ENCODE results near the gene DNM3.

DNM3 gene

DNA sequence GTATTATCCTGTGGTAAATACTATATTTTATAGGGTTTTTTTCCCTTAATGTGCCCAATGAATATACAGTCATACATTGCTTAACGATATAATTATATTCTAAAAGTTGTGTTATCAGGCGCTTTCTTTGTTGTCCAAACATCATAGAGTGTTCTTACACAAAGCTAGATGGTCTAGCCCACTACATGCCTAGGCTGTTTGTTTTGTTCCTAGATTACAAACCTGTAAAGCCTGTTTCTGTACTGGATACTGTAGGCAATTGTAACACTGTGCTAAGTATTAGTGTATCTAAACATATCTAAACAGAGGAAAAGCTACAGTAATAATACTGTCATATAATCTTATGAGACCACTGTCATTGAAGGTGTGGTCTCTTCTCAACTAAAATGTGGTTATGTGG is 336.6 kb downstream of the DNM3 start:
- no peak for DNase-seq (ENCODE audit: low read depth)

GRCh38 chr1:172178886-172179285 is 337.6 kb downstream of the DNM3 start:
- no peak for DNase-seq (ENCODE audit: low read depth)

GRCh38 chr1:172179918-172180317 is 338.6 kb downstream of the DNM3 start:
- no peak for DNase-seq (ENCODE audit: low read depth)

GRCh38 chr1:172180501-172181285 is 339.4 kb downstream of the DNM3 start:
- no peak for DNase-seq (ENCODE audit: low read depth)

- no peak for DNase-seq (ENCODE audit: low read depth)
Measured at GRCh38 chr1:172184506-172185191, 343.4 kb downstream of the DNM3 start.

- DNase-seq (ENCODE audit: low read depth), result no peak
Measured at GRCh38 chr1:172185211-172185610, 343.9 kb downstream of the DNM3 start.

GRCh38 chr1:172185996-172186395 is 344.7 kb downstream of the DNM3 start:
- no peak for DNase-seq (ENCODE audit: low read depth)

DNA sequence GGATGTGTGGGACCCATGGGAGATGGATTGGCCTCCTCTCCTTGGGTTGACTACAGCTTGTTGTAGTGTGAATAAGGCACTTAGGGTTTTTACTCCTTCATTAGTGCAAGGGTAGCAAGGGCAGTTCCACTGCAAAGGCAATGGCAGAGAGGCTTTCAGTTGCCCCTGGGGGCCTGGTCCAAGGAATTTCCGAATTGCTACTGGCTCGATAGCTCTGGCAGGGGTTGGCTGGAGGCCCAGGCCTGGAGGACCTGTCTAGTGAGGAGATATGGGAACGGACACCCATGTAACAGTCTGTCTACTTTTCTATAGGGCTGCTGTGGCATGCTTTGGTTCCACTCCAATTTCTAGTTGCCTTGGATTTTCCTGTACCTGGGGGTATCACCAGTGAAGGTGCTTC is 360.3 kb downstream of the DNM3 start:
- DNase-seq (ENCODE audit: low read depth), result no peak

- no peak for DNase-seq (ENCODE audit: low read depth)
Measured at GRCh38 chr1:172203135-172203823, 362.0 kb downstream of the DNM3 start.

DNA sequence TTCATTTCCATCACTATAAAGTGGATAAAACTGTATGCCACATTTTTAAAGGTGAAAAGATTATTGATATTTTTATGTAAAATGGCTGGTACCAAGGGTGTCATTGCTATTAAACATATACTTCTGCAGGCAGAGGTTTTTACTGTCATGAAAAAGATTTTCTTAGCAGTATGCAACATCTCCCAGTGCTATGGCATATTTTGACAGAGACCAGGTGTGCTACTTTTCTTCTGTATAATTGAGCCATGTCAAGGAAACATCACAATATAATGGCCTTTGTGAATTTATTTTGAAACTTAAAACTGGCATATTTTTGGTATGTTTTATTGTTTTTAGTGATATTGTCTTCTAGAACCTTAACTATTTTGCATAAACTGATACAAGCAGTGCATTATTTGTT is 362.6 kb downstream of the DNM3 start:
- no peak for DNase-seq (ENCODE audit: low read depth)

DNA sequence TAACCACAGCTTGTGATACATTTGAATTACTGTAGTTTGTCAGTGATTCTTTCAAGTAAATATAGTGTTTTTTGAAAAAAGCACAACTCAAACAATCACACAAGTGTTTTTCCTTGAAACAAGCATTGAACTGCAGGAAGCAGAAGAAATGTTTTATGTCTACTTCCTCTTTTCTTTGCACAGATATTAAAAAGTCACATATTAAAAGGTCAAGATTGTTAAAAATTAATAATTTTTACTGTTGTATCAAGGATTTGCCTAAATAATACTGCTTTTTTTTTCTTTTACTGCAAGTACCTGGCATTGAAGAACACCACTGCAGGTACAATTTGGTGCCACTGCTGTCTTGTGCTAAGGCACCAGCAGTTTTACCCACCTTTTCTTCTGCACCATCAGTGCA is 365.0 kb downstream of the DNM3 start:
- DNase-seq (ENCODE audit: low read depth), result no peak

DNA sequence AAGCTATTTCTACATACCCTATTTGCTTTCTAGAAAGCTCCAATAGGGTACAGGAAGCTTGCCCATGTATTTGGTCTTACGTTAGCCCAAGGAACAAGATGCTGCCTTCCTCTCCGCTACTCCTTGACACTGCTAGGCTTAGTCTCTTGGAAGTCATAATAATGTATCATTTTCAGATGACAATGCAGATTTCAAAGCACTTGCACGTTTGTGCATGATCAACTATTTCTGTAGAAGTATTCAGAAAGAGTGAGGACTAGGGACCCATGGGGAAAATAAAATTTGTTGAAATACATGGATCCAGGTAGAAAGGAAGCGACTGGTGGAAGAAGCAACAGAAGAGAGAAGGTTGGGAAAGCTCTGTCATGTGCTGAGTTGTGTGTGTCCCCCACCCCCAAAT is 367.3 kb downstream of the DNM3 start:
- no peak for DNase-seq (ENCODE audit: low read depth)

DNA sequence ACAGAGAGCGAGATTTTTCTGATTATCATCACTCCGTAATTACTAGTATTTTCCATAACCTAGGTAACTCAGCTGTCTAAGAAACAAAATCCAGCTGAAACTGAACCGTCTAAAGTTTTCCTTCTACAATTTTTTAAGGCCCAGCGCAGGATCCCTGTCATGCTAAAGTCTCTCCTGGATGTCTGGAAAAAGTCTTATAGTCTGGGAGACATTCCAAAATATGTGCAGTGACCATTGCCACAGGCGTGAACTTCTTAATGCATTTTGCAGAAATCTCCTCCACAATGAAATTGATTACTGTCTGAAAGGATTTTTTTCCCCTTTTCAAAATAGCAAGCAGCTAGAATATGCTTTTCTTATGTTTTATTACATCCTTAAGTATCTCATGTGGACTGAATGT is 369.9 kb downstream of the DNM3 start:
- DNase-seq (ENCODE audit: low read depth), result no peak

DNA sequence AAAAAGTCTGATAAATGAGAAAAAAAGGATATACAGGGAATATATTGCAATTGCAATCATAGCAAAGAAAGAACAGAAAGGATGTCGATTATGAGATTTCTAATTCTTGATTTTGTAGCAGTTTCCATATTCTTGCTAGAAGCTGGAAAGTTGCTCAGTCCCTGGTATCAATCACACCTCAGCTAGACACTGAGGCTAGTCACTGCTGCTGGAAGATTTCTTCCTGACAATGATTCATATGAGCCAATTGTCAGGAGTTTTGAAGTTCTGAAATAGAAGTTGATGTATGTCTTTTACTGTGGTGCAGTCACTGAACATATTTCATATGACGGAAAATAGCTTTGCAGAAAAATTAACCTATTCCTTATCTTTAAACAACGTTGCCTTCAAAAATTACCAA is 370.8 kb downstream of the DNM3 start:
- DNase-seq (ENCODE audit: low read depth), result no peak

DNA sequence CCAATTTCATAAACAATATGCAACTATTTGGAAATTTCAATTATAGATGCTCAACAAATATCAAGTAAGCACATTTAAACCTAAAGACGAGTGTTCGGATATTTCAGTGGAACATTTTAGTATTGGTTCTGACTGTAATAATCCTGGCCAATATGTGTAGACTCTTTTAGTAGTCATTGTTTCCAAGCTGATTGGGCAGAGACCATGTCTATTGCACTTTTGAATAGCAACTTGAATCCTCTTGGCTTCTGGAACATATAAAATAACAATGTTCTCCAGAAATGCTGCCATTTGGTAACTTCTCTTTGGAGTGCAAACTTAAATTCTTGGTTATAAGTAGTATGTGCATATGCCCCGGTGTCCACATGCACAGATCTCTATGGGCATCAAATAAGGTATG is 373.7 kb downstream of the DNM3 start:
- no peak for DNase-seq (ENCODE audit: low read depth)

DNA sequence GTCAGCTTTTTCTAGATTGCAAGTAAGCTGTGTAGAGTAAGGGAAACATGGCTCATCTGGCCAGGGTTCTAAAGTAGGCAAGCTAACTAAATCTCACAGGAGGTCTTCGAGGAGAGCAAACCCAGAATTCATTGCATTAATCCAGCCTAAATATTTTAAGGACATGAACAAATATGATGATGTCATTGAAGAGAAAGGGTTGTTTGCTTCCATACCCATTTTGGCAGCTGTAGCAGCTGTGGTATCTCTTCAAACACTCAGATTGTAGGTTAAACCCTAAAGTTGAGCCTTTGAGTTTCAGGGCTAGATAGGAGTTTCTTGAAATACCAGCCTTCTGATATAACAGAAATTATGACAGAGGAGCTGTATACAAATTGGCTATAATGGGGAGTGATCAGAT is 378.7 kb downstream of the DNM3 start:
- no peak for DNase-seq (ENCODE audit: low read depth)

DNA sequence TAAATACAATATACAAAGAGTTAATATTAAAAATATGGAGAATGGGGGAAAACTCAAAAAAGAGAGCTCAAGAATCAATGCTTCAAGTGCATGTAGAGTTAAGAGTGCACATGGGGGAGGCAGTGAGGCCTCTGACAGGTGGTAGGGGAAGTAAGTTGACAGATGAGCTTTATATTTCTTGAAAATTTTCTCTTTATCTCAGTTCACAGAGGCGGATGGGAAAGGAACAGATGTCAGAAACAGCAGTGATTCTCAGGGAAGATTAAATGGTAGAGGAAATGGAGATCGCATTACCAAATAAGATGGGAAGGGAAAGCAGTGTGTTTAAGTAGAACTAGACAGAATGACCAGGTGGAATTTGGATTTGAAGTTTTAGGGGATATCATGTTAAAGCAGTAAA is 379.1 kb downstream of the DNM3 start:
- DNase-seq (ENCODE audit: low read depth), result no peak

GRCh38 chr1:172221436-172221835 is 380.1 kb downstream of the DNM3 start:
- no peak for DNase-seq (ENCODE audit: low read depth)

DNA sequence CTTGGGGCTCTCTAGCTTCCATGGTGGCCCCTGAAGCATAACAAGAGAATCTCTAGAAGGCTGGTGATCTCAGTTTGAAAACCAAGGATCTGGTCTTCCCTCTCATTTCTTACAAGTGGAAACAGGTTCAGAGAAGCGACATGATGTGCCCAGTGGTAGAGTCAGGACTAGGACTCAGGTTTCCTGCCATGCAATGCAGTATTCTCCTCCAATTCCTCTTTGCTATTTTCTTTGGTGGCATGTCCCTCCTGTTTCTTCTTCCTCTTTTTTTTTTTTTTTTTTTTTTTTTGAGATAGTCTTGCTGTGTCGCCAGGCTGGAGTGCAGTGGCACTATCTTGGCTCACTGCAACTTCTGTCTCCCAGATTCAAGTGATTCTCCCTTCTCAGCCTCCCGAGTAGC is 383.6 kb downstream of the DNM3 start:
- DNase-seq (ENCODE audit: low read depth), result no peak

DNA sequence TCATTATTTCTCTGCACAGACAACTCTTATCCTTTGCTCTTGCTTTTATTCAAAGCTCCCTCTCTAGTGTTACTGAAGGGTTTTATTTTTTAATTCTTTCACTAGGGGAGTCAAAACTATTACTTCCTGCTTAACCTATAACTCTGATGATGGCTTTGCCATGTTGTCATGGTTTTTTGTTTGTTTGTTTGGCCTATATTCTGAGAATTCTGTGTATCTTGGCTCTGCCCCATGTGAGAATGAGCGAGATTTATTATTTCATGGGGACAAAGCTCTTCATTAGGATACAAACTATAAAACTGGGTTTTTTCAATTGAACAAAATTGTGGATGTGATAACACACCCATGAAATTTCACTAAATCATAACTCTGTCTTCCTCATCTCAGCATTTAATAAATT is 388.6 kb downstream of the DNM3 start:
- DNase-seq (ENCODE audit: low read depth), result no peak

DNA sequence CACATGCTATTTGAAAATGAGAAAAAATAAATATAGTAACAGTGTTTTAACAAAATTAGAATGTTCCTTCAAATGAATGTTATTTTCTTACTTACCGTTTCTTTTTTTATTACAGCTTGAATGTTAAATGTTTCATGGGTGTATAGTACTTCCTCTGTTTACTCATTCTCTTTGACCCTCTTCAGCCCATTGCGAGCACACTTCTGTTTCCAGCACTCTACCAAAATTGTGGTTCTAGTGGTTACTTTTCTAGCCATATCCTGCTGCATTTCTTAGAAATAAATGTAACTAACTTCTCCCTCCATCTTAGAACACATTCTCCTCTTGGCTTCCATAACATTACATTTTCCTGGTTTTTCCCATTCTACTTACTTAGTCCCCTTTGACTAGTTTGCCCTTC is 389.2 kb downstream of the DNM3 start:
- no peak for DNase-seq (ENCODE audit: low read depth)

GRCh38 chr1:172236958-172237357 is 395.7 kb downstream of the DNM3 start:
- DNase-seq (ENCODE audit: low read depth), result no peak

- DNase-seq (ENCODE audit: low read depth), result no peak
Measured at GRCh38 chr1:172238158-172238557, 396.9 kb downstream of the DNM3 start.
